Astrocyte of the cerebellum (primary cell): ENCODE results near the gene CERK.
A peak's percentile ranks its signal among the peaks of the same experiment; 100 is the strongest.

ENCODE experiments used
- DNase-seq: peaks from one replicate; pipeline ENCODE4 v3.0.0-alpha.2; 2011; ENCODE audit warnings: low read depth
- H3K4me3 ChIP-seq: 2 replicates; pipeline ENCODE4 v1.5.1; 2011; ENCODE audit warnings: mild to moderate bottlenecking, low read depth, low read length, moderate library complexity
- CTCF ChIP-seq: IDR thresholded peaks from 2 replicates; pipeline ENCODE4 v1.5.1; 2012; ENCODE audit warnings: low read length, low read depth, moderate library complexity, mild to moderate bottlenecking; ENCODE audit errors: missing control alignments
- in situ Hi-C: cut with HindIII; loops from 2 replicates; pipeline ENCODE4 v1.10.0; 2017; ENCODE audit warnings: low sequenced_read_pairs

The CERK gene

DNA sequence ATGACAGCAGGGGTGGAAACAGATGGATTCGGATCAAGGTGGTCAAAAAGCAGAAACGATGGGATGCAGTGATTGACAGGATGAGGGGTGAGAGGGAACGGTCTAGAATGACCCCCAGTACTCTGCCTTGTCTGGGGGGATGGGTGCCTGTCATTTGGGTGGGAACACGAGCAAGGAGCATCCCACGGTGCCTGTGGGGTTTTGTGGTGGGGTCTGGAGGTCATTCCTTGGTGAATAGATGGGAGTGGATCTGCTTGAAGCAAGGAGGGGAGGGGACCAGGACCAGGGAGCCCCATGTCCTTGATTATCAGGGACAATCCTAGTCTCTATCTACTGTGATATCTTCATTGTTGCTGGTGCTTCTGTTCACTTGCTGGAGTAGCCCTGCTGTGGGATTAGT lies 8.1 kb upstream of the CERK start:
- TF ChIP-seq CTCF, result no peak
- DNase-seq, result no peak
- H3K4me3 ChIP-seq, result no peak overlapping the region
- in situ Hi-C loops, result no loop called here

DNA sequence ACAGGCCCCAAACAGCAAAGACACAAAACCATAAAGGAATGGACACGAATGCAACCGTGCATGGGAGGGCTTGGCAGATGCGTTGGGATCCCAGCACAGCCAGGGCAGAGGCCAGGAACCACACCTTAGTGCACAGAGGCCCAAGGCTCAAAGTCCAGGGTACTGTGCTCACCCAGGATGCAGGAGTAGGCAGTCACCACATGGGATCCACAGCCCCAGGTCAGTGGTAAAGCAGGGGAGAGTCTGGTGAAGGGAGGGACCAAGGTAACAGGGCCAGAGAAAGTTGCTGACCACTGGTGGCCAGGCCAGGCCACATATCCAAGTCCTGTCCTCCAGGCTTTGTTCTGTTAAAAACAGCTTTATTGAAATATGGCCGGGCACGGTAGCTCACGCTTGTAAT lies 6.5 kb upstream of the CERK start:
- DNase-seq, result no peak
- no peak for TF ChIP-seq CTCF
- in situ Hi-C loops, result no loop called here
- H3K4me3 ChIP-seq, result no peak overlapping the region

GRCh38 chr22:46742576-46743221 lies 4.6 kb upstream of the CERK start:
- in situ Hi-C loops, result no loop called here
- H3K4me3 ChIP-seq, result no peak overlapping the region
- no peak for TF ChIP-seq CTCF
- DNase-seq, result no peak

GRCh38 chr22:46741974-46742519 lies 4.0 kb upstream of the CERK start:
- no peak overlapping the region for H3K4me3 ChIP-seq
- in situ Hi-C loops, result no loop called here
- no peak for DNase-seq
- no peak for TF ChIP-seq CTCF

GRCh38 chr22:46740910-46741780 lies 3.1 kb upstream of the CERK start:
- in situ Hi-C loops, result no loop called here
- no peak overlapping the region for H3K4me3 ChIP-seq
- no peak for DNase-seq
- no peak for TF ChIP-seq CTCF

- peak overlapping the region; percentile 71 for H3K4me3 ChIP-seq
- in situ Hi-C loops, result no loop called here
- no peak for TF ChIP-seq CTCF
- no peak for DNase-seq
Measured at GRCh38 chr22:46739094-46739870, 1.2 kb upstream of the CERK start.
